Measurements from ENCODE around the gene OR5H1. TPM values are rescaled to one million over a fixed set of nuclear protein-coding genes. Genes with fewer than 3 reads are reported as not detected.

OR5H1 gene
- total and polyA plus RNA-seq, 9 of the 15 experiments (the other 6 are each of a cell fraction or from before 2014, with no cell fraction given): not detected

GRCh38 chr3:98182196-98182595 lies 51.7 kb downstream of the OR5H1 start:
- Histone ChIP-seq H3K4me2 (ENCODE audit: insufficient read depth, low read length) (no peak overlapping the region), H3K4me1 (replicated peaks in 1 of 2; ENCODE audit: control insufficient read depth in 2 of 2, insufficient read depth in 2 of 2, low read length in 2 of 2) (no peaks in the 10 kb centered on the region), H4K20me1 (replicated peaks; ENCODE audit: control insufficient read depth, insufficient read depth, low read length) (no peaks in the 10 kb centered on the region), H3K9me1 (ENCODE audit: control insufficient read depth, insufficient read depth, low read length) (no peaks in the 10 kb centered on the region), H3K27me3 (ENCODE audit: control insufficient read depth in 2 of 2, insufficient read depth in 2 of 2, low read length in 2 of 2) (no peaks in the 10 kb centered on the region), H2AFZ (ENCODE audit: low read depth, low read length) (no peak overlapping the region), H3K9ac (ENCODE audit: insufficient read depth in 1 of 2, low read depth in 2 of 2, low read length in 2 of 2) (no peak overlapping the region), H3K27ac (ENCODE audit: extremely low read depth, low read depth, low read length) (no peak overlapping the region), H3K4me3 (no peak overlapping the region), H3K9me3 (replicated peaks; ENCODE audit: control insufficient read depth, insufficient read depth, low read depth, low read length) (no peaks in the 10 kb centered on the region), H3K36me3 (ENCODE audit: control insufficient read depth, insufficient read depth, low read length) (no peaks in the 10 kb centered on the region), H3K79me2 (ENCODE audit: control insufficient read depth, insufficient read depth, low read length) (no peaks in the 10 kb centered on the region)
- CTCF ChIA-PET (ENCODE audit: low intra/inter-chr PET ratio): no interaction called here
- DNase-seq (ENCODE audit: extremely low read depth in 1 of 4, low spot score in 3 of 4): no peak
- BruUV-seq (replicated peaks): no TSS peak
- in situ Hi-C loops (cut with MboI): no loop called here
- ATAC-seq: no peak
- intact Hi-C loops (cut with micrococcal nuclease): no loop called here
- no peak for FAIRE-seq
- POLR2A ChIA-PET: no interaction called here
- TF ChIP-seq MAFK (IDR thresholded peaks at IDR 0.05; ENCODE audit: low read length) (no peak), TEAD2 (tag; IDR thresholded peaks at IDR 0.05) (no peak), EZH2 (IDR thresholded peaks at IDR 0.05; ENCODE audit: borderline replicate concordance, low read depth, low read length) (no peak), MLLT1 (IDR thresholded peaks at IDR 0.05) (no peak), SPI1 (IDR thresholded peaks at IDR 0.05; ENCODE audit: borderline replicate concordance, low read depth, low read length) (no peak), BRD4 (IDR thresholded peaks at IDR 0.05) (no peak), TAF1 (IDR thresholded peaks at IDR 0.05; ENCODE audit: control insufficient read depth, extremely low read depth, insufficient read depth, low read length, severe bottlenecking) (no peak), AFF1 (IDR thresholded peaks at IDR 0.05; ENCODE audit: low read depth in 1 of 2, partially characterized antibody in 2 of 2) (no peak), MNT (conservative IDR thresholded peaks at IDR 0.05) (no peak), SUPT5H (IDR thresholded peaks at IDR 0.05) (no peak), TSC22D4 (tag; IDR thresholded peaks at IDR 0.05) (no peak)
